ENCODE data around the gene KIAA0040. TPM values are rescaled to one million over a fixed set of nuclear protein-coding genes. Genes with fewer than 3 reads are reported as not detected.

KIAA0040 gene
- total and polyA plus RNA-seq, 2 experiments from 2014 or later = 1.4 to 1.6 TPM

GRCh38 chr1:175217721-175218531, 25.4 kb upstream of the KIAA0040 start:
- H3K27ac ChIP-seq = no peak overlapping the region
- no peaks in the 10 kb centered on the region for H3K27me3 ChIP-seq
- DNase-seq (ENCODE audit: low read depth in 1 of 2, low spot score in 1 of 2) = no peak
- H3K36me3 ChIP-seq = no peaks in the 10 kb centered on the region
- H3K9me3 ChIP-seq (ENCODE audit: low read depth) = no peaks in the 10 kb centered on the region
- no peaks in the 10 kb centered on the region for H3K4me1 ChIP-seq (ENCODE audit: low read depth)
- H3K4me3 ChIP-seq = no peak overlapping the region
- TF ChIP-seq, protein P1, sequence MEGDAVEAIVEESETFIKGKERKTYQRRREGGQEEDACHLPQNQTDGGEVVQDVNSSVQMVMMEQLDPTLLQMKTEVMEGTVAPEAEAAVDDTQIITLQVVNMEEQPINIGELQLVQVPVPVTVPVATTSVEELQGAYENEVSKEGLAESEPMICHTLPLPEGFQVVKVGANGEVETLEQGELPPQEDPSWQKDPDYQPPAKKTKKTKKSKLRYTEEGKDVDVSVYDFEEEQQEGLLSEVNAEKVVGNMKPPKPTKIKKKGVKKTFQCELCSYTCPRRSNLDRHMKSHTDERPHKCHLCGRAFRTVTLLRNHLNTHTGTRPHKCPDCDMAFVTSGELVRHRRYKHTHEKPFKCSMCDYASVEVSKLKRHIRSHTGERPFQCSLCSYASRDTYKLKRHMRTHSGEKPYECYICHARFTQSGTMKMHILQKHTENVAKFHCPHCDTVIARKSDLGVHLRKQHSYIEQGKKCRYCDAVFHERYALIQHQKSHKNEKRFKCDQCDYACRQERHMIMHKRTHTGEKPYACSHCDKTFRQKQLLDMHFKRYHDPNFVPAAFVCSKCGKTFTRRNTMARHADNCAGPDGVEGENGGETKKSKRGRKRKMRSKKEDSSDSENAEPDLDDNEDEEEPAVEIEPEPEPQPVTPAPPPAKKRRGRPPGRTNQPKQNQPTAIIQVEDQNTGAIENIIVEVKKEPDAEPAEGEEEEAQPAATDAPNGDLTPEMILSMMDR (IDR thresholded peaks at IDR 0.05; ENCODE audit: low read depth, low read length) = no peak

DNA sequence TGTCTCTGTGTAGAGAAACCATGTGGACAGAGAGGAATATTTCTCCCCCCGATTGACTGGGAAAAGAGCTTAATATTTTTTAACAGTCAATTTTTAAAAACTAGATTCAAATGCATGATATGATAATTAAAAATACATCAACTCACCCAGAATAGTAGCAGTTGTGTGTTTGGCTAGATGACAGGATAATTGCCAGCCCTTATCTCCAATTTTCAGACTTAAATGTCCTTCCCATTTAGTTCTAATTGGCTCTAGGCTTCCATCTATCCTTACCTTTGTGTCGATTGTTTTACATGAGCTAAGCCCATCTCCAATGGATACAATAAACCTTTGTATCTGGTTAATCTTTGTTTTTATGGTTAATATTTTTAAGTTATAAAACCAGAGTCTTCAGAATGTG, 23.9 kb upstream of the KIAA0040 start:
- no peaks in the 10 kb centered on the region for H3K36me3 ChIP-seq
- no peak for DNase-seq (ENCODE audit: low read depth in 1 of 2, low spot score in 1 of 2)
- H3K4me3 ChIP-seq = no peak overlapping the region
- H3K27ac ChIP-seq = no peak overlapping the region
- TF ChIP-seq, protein P1 (IDR thresholded peaks at IDR 0.05; ENCODE audit: low read depth, low read length) = no peak
- H3K4me1 ChIP-seq (ENCODE audit: low read depth) = no peaks in the 10 kb centered on the region
- H3K9me3 ChIP-seq (ENCODE audit: low read depth) = no peaks in the 10 kb centered on the region
- no peaks in the 10 kb centered on the region for H3K27me3 ChIP-seq

DNA sequence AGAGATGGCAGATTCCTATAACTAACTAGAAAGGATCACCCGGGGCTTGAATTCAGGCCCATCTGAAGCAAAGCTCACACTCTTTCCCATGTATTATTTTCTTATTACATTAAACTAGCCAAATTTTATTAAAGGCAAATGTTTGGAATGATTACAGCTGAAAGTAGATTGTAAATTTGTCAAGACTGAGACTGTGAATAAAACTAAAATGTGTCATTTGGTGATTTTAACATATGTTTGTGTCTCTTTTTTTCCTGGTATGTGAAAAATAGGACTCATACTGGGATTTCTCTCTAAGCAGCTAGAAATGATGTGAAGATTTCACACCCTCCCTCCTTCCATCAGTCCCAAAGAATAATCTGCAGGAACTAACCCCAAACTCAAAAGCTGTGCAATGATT, 19.1 kb upstream of the KIAA0040 start:
- no peak for DNase-seq (ENCODE audit: low read depth in 1 of 2, low spot score in 1 of 2)
- Histone ChIP-seq H3K27me3 (no peaks in the 10 kb centered on the region), H3K4me1 (ENCODE audit: low read depth) (no peaks in the 10 kb centered on the region), H3K27ac (no peak overlapping the region), H3K36me3 (no peaks in the 10 kb centered on the region), H3K9me3 (ENCODE audit: low read depth) (no peaks in the 10 kb centered on the region), H3K4me3 (no peak overlapping the region)
- TF ChIP-seq, protein P1 (IDR thresholded peaks at IDR 0.05; ENCODE audit: low read depth, low read length) = no peak

DNA sequence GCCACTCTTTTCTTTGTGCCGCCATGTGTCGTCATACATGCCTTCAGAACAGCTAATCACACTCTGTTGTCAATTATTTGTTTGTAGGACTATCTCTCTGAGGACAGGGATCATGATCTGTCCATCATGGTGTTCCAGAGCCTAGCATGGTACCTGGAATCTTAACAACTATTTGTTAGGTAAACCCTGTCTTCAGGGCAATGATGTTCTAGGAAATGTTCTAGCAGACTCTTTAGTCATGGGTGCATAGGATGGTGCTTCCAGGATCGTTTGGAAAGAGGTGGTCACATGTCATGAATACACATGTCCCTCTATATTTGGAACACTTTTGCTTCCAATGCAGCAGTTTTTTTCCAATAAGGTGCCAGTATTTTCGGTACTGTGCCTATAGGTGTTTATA, 18.2 kb upstream of the KIAA0040 start:
- no peak for DNase-seq (ENCODE audit: low read depth in 1 of 2, low spot score in 1 of 2)
- Histone ChIP-seq H3K27ac (no peak overlapping the region), H3K27me3 (peaks cover 3% of the 10 kb centered on the region), H3K4me1 (ENCODE audit: low read depth) (no peaks in the 10 kb centered on the region), H3K36me3 (no peaks in the 10 kb centered on the region), H3K9me3 (ENCODE audit: low read depth) (no peaks in the 10 kb centered on the region), H3K4me3 (no peak overlapping the region)
- TF ChIP-seq, protein P1 (IDR thresholded peaks at IDR 0.05; ENCODE audit: low read depth, low read length) = no peak

GRCh38 chr1:175209493-175209921, 16.9 kb upstream of the KIAA0040 start:
- Histone ChIP-seq H3K36me3 (no peaks in the 10 kb centered on the region), H3K4me1 (ENCODE audit: low read depth) (no peaks in the 10 kb centered on the region), H3K27me3 (peaks cover 3% of the 10 kb centered on the region), H3K4me3 (no peak overlapping the region), H3K27ac (no peak overlapping the region), H3K9me3 (ENCODE audit: low read depth) (no peaks in the 10 kb centered on the region)
- TF ChIP-seq, protein P1 (IDR thresholded peaks at IDR 0.05; ENCODE audit: low read depth, low read length) = no peak
- DNase-seq (ENCODE audit: low read depth in 1 of 2, low spot score in 1 of 2) = no peak
